Measurements from ENCODE around the gene NR1D1. TPM values are rescaled to one million over a fixed set of nuclear protein-coding genes. Genes with fewer than 3 reads are reported as not detected.

The NR1D1 gene
- total and polyA plus RNA-seq, 2 of the 13 experiments (the other 11 are each of a cell fraction or from before 2014, with no cell fraction given), result 2.1 to 2.7 TPM

- TF ChIP-seq ZNF234 (CRISPR knock-in tag; conservative IDR thresholded peaks at IDR 0.05) (peak; percentile 82; the same call in 1 of the 2 replicates), ELF3 (CRISPR knock-in tag; IDR thresholded peaks at IDR 0.05) (peak; percentile 79), ZXDC (CRISPR knock-in tag; IDR thresholded peaks at IDR 0.05) (no peak), NR2F2 (IDR thresholded peaks at IDR 0.05; ENCODE audit: borderline replicate concordance, low read depth) (0 out of 2 replicates have a peak, but pooled peaks have one; percentile 38), ZNF263 (CRISPR knock-in tag; IDR thresholded peaks at IDR 0.05) (peak; percentile 97), NKX3-1 (CRISPR knock-in tag; IDR thresholded peaks at IDR 0.05) (peak; percentile 2; the same call in 1 of the 2 replicates), THAP11 (CRISPR knock-in tag; IDR thresholded peaks at IDR 0.05) (peak; percentile 87), KDM3A (CRISPR knock-in tag; IDR thresholded peaks at IDR 0.05; ENCODE audit: low read depth) (peak; percentile 96), PAWR (CRISPR knock-in tag; IDR thresholded peaks at IDR 0.05; ENCODE audit: borderline replicate concordance) (0 out of 2 replicates have a peak, but pooled peaks have one; percentile 39), ZNF432 (CRISPR knock-in tag; IDR thresholded peaks at IDR 0.05; ENCODE audit: borderline replicate concordance) (no peak), ZNF549 (CRISPR knock-in tag; IDR thresholded peaks at IDR 0.05) (no peak), ASH2L (IDR thresholded peaks at IDR 0.05; ENCODE audit: insufficient read length, low read depth, low read length) (peak; percentile 87), ZNF746 (CRISPR knock-in tag; IDR thresholded peaks at IDR 0.05) (peak; percentile 73), ZNF276 (CRISPR knock-in tag; IDR thresholded peaks at IDR 0.05; ENCODE audit: low read depth) (peak; percentile 88; the same call in 1 of the 2 replicates), ZFX (CRISPR knock-in tag; IDR thresholded peaks at IDR 0.05; ENCODE audit: low read depth) (peak; percentile 26; the same call in 1 of the 2 replicates), RFXAP (CRISPR knock-in tag; IDR thresholded peaks at IDR 0.05; ENCODE audit: borderline replicate concordance) (0 out of 2 replicates have a peak, but pooled peaks have one; percentile 26), GFI1 (CRISPR knock-in tag; IDR thresholded peaks at IDR 0.05; ENCODE audit: borderline replicate concordance) (no peak), ATF6 (CRISPR knock-in tag; conservative IDR thresholded peaks at IDR 0.05) (no peak), MAFG (CRISPR knock-in tag; IDR thresholded peaks at IDR 0.05) (no peak), ZNF280B (CRISPR knock-in tag; IDR thresholded peaks at IDR 0.05; ENCODE audit: borderline replicate concordance) (no peak), FOXK2 (IDR thresholded peaks at IDR 0.05) (peak; percentile 40; the same call in 1 of the 2 replicates)
These were observed 11.1 kb upstream of the NR1D1 start (continued) for GRCh38 chr17:40111221-40112128.
